PC-3 (cell line): ENCODE data around the gene TOMM40. TPM values are rescaled to one million over a fixed set of nuclear protein-coding genes. Genes with fewer than 3 reads are reported as not detected.

ENCODE experiments used
- ATAC-seq: fragments of 200-7000 bp; cut with Tn5 transposase; 2 replicates; pipeline ENCODE4 v1.9.1; 2020; ENCODE audit warnings: mild to moderate bottlenecking, moderate library complexity
- BruUV-seq: library from RNA; stranded (reverse); fragments of 400-500 nt; replicated peaks from 2 replicates; lab custom pipeline; 2021; lab: Mats Ljungman, UMichigan
- CTCF ChIA-PET: fragments of 300-600 bp; sonication (Branson Sonifier 250); formaldehyde crosslinking; loops from one replicate; lab custom pipeline; 2022; ENCODE audit warnings: antibody characterized with exemption; lab: Charles Lee
- POLR2A ChIA-PET: fragments of 300-600 bp; sonication (Branson Sonifier 250); formaldehyde crosslinking; loops from one replicate; lab custom pipeline; 2022; ENCODE audit warnings: antibody characterized with exemption; ENCODE audit not compliant: unreplicated experiment; lab: Charles Lee
- DNase-seq: peaks from one replicate; pipeline ENCODE4 v3.0.0-alpha.2; 2015
- H2AFZ ChIP-seq: fragments of 300-600 bp; sonication (generic); 2 replicates; pipeline ENCODE4 v1.6.0; 2016; ENCODE audit warnings: antibody characterized with exemption, low read length
- H3F3A ChIP-seq: fragments of 300-600 bp; sonication (generic); one replicate; pipeline ENCODE4 v1.6.0; 2017; ENCODE audit warnings: antibody characterized with exemption, low read length, control low read depth, mild to moderate bottlenecking; ENCODE audit not compliant: unreplicated experiment
- H3K27ac ChIP-seq: fragments of 300-600 bp; sonication (generic); 2 replicates; pipeline ENCODE4 v1.5.1; 2016; ENCODE audit warnings: mild to moderate bottlenecking, low read length
- H3K27me3 ChIP-seq: fragments of 300-600 bp; sonication (generic); 2 replicates; pipeline ENCODE4 v1.6.1; 2016; ENCODE audit warnings: low read length, mixed read lengths
- H3K36me3 ChIP-seq: fragments of 300-600 bp; sonication (generic); 2 replicates; pipeline ENCODE4 v1.6.1; 2016; ENCODE audit warnings: low read depth, mixed run types, low read length, mixed read lengths
- H3K4me1 ChIP-seq: fragments of 300-600 bp; sonication (generic); 2 replicates; pipeline ENCODE4 v1.5.1; 2016; ENCODE audit warnings: low read length; ENCODE audit not compliant: insufficient read depth
- H3K4me2 ChIP-seq: fragments of 300-600 bp; sonication (generic); 2 replicates; pipeline ENCODE4 v1.6.0; 2016; ENCODE audit warnings: low read length
- H3K4me3 ChIP-seq: fragments of 300-600 bp; sonication (generic); 2 replicates; pipeline ENCODE4 v1.5.1; 2016; ENCODE audit warnings: mild to moderate bottlenecking, low read length, mixed read lengths
- H3K79me2 ChIP-seq: fragments of 300-600 bp; sonication (generic); 2 replicates; pipeline ENCODE4 v1.6.1; 2017; ENCODE audit warnings: low read length, mixed read lengths
- H3K9ac ChIP-seq: fragments of 300-600 bp; sonication (generic); 2 replicates; pipeline ENCODE4 v1.6.0; 2016; ENCODE audit warnings: mild to moderate bottlenecking, low read length
- H3K9me2 ChIP-seq: fragments of 300-600 bp; sonication (generic); replicated peaks from 2 replicates; pipeline ENCODE4 v1.6.1; 2016; ENCODE audit warnings: mixed run types, low read length, mixed read lengths
- H3K9me3 ChIP-seq: fragments of 300-600 bp; sonication (generic); 2 replicates; pipeline ENCODE4 v1.6.1; 2016; ENCODE audit warnings: low read length, mixed read lengths
- H4K20me1 ChIP-seq: fragments of 300-600 bp; sonication (generic); 2 replicates; pipeline ENCODE4 v1.6.1; 2016; ENCODE audit warnings: low read length, mixed read lengths
- EZH2 ChIP-seq: fragments of 300-600 bp; sonication (generic); IDR thresholded peaks from one replicate; pipeline ENCODE4 v1.6.1; 2017; ENCODE audit warnings: antibody characterized with exemption, mild to moderate bottlenecking, low read length; ENCODE audit not compliant: unreplicated experiment
- EZH2phosphoT487 ChIP-seq: fragments of 300-600 bp; sonication (generic); IDR thresholded peaks from 2 replicates; pipeline ENCODE4 v1.6.1; 2018; ENCODE audit warnings: mild to moderate bottlenecking, antibody characterized with exemption, low read length, borderline replicate concordance
- intact Hi-C: fragments of 100-400 bp; cut with micrococcal nuclease; formaldehyde crosslinking; loops from 2 replicates; pipeline ENCODE4 v1.9.0; 2023
- total RNA-seq: library from RNA; depleted of rRNA; stranded (reverse); fragments of >200 nt; gene quantifications from 2 replicates; pipeline ENCODE4 v1.2.3, GENCODE V29; 2014
- TF ChIP-seq, protein P1 (sequence below): fragments of 300-600 bp; sonication (generic); conservative IDR thresholded peaks from 2 replicates; pipeline ENCODE4 v1.5.1; 2017; ENCODE audit warnings: antibody characterized with exemption, low read depth, mild to moderate bottlenecking, low read length

The TOMM40 gene
- total RNA-seq, 1 experiment from 2014 or later: 190 TPM

DNA sequence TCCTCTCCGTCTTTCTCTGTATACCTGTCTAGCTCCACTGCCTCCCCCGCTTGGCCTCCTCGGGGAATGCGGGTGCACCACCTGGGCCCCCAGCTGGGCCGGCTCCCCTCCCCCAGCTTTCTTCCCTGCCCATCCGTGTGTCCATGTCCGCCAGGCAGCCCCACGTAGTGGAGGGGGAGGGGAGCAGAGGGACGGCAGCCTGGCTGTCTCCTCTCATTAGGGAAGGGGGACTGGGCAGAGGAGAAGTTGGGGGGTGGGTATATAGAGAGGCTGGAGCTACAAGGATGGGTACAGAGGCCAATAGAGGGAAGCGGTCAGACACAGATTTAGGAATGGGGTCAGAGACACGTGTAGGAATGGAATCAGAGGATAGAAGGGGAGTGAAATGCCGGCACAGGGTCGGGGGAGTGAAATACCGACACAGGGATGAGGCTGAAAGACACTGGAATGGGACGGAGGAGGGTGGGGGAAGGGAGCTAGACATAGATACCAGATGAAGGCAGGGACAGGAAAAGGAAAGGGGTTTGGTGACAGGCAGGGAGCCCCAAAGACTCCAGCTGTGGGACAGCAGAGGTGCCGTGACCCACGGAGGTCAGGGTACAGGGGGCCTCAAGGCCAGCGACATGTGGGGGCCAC, 42.1 kb upstream of the TOMM40 start:
- TF ChIP-seq, protein P1, sequence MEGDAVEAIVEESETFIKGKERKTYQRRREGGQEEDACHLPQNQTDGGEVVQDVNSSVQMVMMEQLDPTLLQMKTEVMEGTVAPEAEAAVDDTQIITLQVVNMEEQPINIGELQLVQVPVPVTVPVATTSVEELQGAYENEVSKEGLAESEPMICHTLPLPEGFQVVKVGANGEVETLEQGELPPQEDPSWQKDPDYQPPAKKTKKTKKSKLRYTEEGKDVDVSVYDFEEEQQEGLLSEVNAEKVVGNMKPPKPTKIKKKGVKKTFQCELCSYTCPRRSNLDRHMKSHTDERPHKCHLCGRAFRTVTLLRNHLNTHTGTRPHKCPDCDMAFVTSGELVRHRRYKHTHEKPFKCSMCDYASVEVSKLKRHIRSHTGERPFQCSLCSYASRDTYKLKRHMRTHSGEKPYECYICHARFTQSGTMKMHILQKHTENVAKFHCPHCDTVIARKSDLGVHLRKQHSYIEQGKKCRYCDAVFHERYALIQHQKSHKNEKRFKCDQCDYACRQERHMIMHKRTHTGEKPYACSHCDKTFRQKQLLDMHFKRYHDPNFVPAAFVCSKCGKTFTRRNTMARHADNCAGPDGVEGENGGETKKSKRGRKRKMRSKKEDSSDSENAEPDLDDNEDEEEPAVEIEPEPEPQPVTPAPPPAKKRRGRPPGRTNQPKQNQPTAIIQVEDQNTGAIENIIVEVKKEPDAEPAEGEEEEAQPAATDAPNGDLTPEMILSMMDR: no peak
- no peak for TF ChIP-seq EZH2
- BruUV-seq: no TSS peak
- H3K4me1 ChIP-seq: peaks cover 14% of the 10 kb centered on the region
- intact Hi-C loops: loop anchor here (5.0 to 10.0 kb wide), 3 partner anchors 43 to 274 kb away; partner anchors contain the start of gene TOMM40
- peak overlapping the region; percentile 84 for H3K4me3 ChIP-seq
- H3K9me2 ChIP-seq: no peaks in the 10 kb centered on the region
- H3K9ac ChIP-seq: 0 out of 2 replicates have a peak overlapping the region, but pooled peaks have one; percentile 9
- no peak overlapping the region for H3K27ac ChIP-seq
- no peaks in the 10 kb centered on the region for H3K27me3 ChIP-seq
- H3F3A ChIP-seq: no peaks in the 10 kb centered on the region
- no peaks in the 10 kb centered on the region for H3K36me3 ChIP-seq
- H3K4me2 ChIP-seq: peak overlapping the region; percentile 84
- no peaks in the 10 kb centered on the region for H4K20me1 ChIP-seq
- no peak for DNase-seq
- ATAC-seq: no peak
- ChIA-PET POLR2A (no interaction called here), CTCF (interaction anchor here (0.8 kb wide), 1 partner anchor 154 kb away, joined by 3 read pairs; no protein-coding TSS in a partner anchor)
- H2AFZ ChIP-seq: no peak overlapping the region
- no peaks in the 10 kb centered on the region for H3K9me3 ChIP-seq
- peaks cover 45% of the 10 kb centered on the region for H3K79me2 ChIP-seq

DNA sequence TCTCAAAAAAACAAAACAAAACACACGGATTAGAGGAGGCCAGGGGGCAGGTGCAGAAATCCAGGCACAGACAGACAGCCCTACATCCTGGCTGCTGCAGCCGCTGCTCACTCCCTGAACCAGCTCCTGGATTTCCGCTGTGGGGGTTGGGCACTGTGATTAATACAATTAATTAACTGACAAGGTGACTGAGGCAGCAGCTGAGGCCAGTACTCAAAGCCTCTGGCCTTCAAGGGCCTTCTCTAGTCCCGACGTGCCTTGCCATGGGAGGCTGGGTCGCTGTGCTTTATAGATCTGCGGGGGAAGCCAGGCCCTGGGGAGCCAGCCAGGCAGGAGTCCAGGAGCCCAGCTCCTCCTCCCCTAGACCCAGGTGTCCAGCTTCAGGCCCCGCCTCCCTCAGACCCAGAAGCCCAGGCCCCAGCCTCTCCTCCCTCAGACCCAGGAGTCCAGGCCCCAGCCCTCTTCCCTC, 40.4 kb upstream of the TOMM40 start:
- Histone ChIP-seq H3K27ac (no peak overlapping the region), H3K9ac (no peak overlapping the region), H4K20me1 (no peaks in the 10 kb centered on the region), H3K4me1 (peaks cover 9% of the 10 kb centered on the region), H2AFZ (no peak overlapping the region), H3K27me3 (no peaks in the 10 kb centered on the region), H3F3A (no peaks in the 10 kb centered on the region), H3K9me2 (no peaks in the 10 kb centered on the region), H3K9me3 (no peaks in the 10 kb centered on the region), H3K4me3 (no peak overlapping the region), H3K79me2 (peaks cover 49% of the 10 kb centered on the region), H3K36me3 (no peaks in the 10 kb centered on the region), H3K4me2 (no peak overlapping the region)
- intact Hi-C loops: no loop called here
- DNase-seq (no peak), ATAC-seq (no peak)
- ChIA-PET CTCF (no interaction called here), POLR2A (no interaction called here)
- BruUV-seq: no TSS peak
- TF ChIP-seq, protein P1: no peak
- no peak for TF ChIP-seq EZH2phosphoT487
- TF ChIP-seq EZH2: no peak

DNA sequence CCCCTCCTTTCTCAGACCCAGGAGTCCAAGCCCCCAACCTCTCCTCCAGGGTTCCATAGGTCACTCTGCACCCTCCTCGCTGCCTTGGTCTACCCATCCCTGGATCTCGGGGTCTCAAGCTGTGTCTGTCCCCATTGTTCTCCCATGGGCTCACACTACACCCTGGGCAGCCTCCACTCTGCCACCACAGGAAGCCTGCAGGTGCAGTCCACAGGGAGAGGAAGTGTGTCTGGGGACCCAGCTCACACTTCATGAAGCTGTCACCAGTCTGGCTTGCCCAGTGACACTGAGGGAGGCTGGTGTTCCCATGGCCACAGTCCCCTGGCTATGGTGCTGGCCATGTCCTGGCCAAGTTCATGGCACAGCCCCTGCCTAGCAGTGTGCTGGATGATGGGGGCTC, 39.6 kb upstream of the TOMM40 start:
- no peak for DNase-seq
- H3K9me3 ChIP-seq: no peaks in the 10 kb centered on the region
- no peak for ATAC-seq
- H2AFZ ChIP-seq: no peak overlapping the region
- H3K9ac ChIP-seq: no peak overlapping the region
- H3K36me3 ChIP-seq: no peaks in the 10 kb centered on the region
- H3K27ac ChIP-seq: no peak overlapping the region
- ChIA-PET POLR2A (no interaction called here), CTCF (no interaction called here)
- intact Hi-C loops: no loop called here
- H3K9me2 ChIP-seq: no peaks in the 10 kb centered on the region
- peaks cover 9% of the 10 kb centered on the region for H3K4me1 ChIP-seq
- H4K20me1 ChIP-seq: no peaks in the 10 kb centered on the region
- H3K4me2 ChIP-seq: no peak overlapping the region
- H3F3A ChIP-seq: no peaks in the 10 kb centered on the region
- H3K4me3 ChIP-seq: no peak overlapping the region
- no peak for TF ChIP-seq EZH2phosphoT487
- no peak for TF ChIP-seq EZH2
- TF ChIP-seq, protein P1: no peak
- BruUV-seq: no TSS peak
- H3K27me3 ChIP-seq: no peaks in the 10 kb centered on the region
- H3K79me2 ChIP-seq: peaks cover 47% of the 10 kb centered on the region
